Hepatocyte (in vitro differentiated cells): ENCODE results near the gene CREG1. TPM values are rescaled to one million over a fixed set of nuclear protein-coding genes. Genes with fewer than 3 reads are reported as not detected.
A peak's percentile ranks its signal among the peaks of the same experiment; 100 is the strongest.
"Not testable (repeated sequence)": the region's sequence is repeated elsewhere in the genome, so short reads cannot be mapped to it uniquely, and the experiment has no call there.

Experiments used
- DNase-seq: peaks from one replicate; pipeline ENCODE4 v3.0.0-alpha.2; 2016; ENCODE audit warnings: low spot score
- H2AFZ ChIP-seq: fragments of 200-600 bp; sonication (generic); 2 replicates; pipeline ENCODE4 v1.6.0; 2016; ENCODE audit warnings: antibody characterized with exemption, mild to moderate bottlenecking
- H3K27ac ChIP-seq: fragments of 200-600 bp; sonication (generic); 2 replicates; pipeline ENCODE4 v1.5.1; 2016; ENCODE audit warnings: mild to moderate bottlenecking
- H3K27me3 ChIP-seq: fragments of 200-600 bp; sonication (generic); 2 replicates; pipeline ENCODE4 v1.6.1; 2016
- H3K36me3 ChIP-seq: fragments of 200-600 bp; sonication (generic); replicated peaks from 2 replicates; pipeline ENCODE4 v1.5.1; 2016; ENCODE audit warnings: low read depth; ENCODE audit not compliant: insufficient read depth
- H3K4me1 ChIP-seq: fragments of 200-600 bp; sonication (generic); 2 replicates; pipeline ENCODE4 v1.5.1; 2016; ENCODE audit warnings: mild to moderate bottlenecking, moderate library complexity; ENCODE audit not compliant: insufficient read depth
- H3K4me2 ChIP-seq: fragments of 200-600 bp; sonication (generic); 2 replicates; pipeline ENCODE4 v1.6.0; 2016
- H3K4me3 ChIP-seq: fragments of 200-600 bp; sonication (generic); 2 replicates; pipeline ENCODE4 v1.5.1; 2016; ENCODE audit warnings: mild to moderate bottlenecking
- H3K79me2 ChIP-seq: fragments of 200-600 bp; sonication (generic); 2 replicates; pipeline ENCODE4 v1.6.0; 2017; ENCODE audit warnings: mild to moderate bottlenecking
- H3K9me2 ChIP-seq: fragments of 200-600 bp; sonication (generic); replicated peaks from 2 replicates; pipeline ENCODE4 v1.6.0; 2017; ENCODE audit warnings: mild to moderate bottlenecking; ENCODE audit not compliant: insufficient read depth
- H3K9me3 ChIP-seq: fragments of 200-600 bp; sonication (generic); 2 replicates; pipeline ENCODE4 v1.5.1; 2016; ENCODE audit warnings: low read depth, mild to moderate bottlenecking
- H4K20me1 ChIP-seq: fragments of 200-600 bp; sonication (generic); 2 replicates; pipeline ENCODE4 v1.6.0; 2016; ENCODE audit warnings: mild to moderate bottlenecking; ENCODE audit not compliant: insufficient read depth, poor library complexity, severe bottlenecking
- CTCF ChIP-seq: fragments of 200-600 bp; sonication (generic); IDR thresholded peaks from 2 replicates; pipeline ENCODE4 v1.5.1; 2016; ENCODE audit warnings: antibody characterized with exemption, mild to moderate bottlenecking; ENCODE audit not compliant: poor library complexity
- EZH2 ChIP-seq: fragments of 200-600 bp; sonication (generic); IDR thresholded peaks from 2 replicates; pipeline ENCODE4 v1.6.1; 2016; ENCODE audit warnings: antibody characterized with exemption, mild to moderate bottlenecking, borderline replicate concordance
- EZH2phosphoT487 ChIP-seq: fragments of 200-600 bp; sonication (generic); IDR thresholded peaks from one replicate; pipeline ENCODE4 v1.6.1; 2018; ENCODE audit warnings: antibody characterized with exemption, mild to moderate bottlenecking, low read depth, moderate library complexity; ENCODE audit not compliant: unreplicated experiment, severe bottlenecking
- WGBS: methylation state at CpG from one replicate; pipeline ENCODE4 v1.1.6; 2016; ENCODE audit warnings: low lambda C conversion rate; ENCODE audit errors: missing lambda C conversion rate; 5-methylcytosine and 5-hydroxymethylcytosine counted together
- polyA plus RNA-seq: library from polyadenylated mRNA; unstranded; fragments of >200 nt; fragmentation: Nextera tagmentation; extraction: Ambion mirVana; gene quantifications from 2 replicates; pipeline ENCODE4 v1.2.1, GENCODE V29; 2016
- total RNA-seq: library from RNA; depleted of rRNA; stranded (reverse); fragments of >200 nt; gene quantifications from 2 replicates; pipeline ENCODE4 v1.2.3, GENCODE V29; 2014

The CREG1 gene
- total and polyA plus RNA-seq, 2 experiments from 2014 or later: 135 to 183 TPM

- Histone ChIP-seq H3K27ac (peak overlapping the region; percentile 46), H3K27me3 (no peaks in the 10 kb centered on the region), H2AFZ (no peak overlapping the region), H3K9me3 (no peaks in the 10 kb centered on the region), H4K20me1 (no peaks in the 10 kb centered on the region), H3K79me2 (peaks cover 17% of the 10 kb centered on the region), H3K9me2 (no peaks in the 10 kb centered on the region), H3K4me1 (no peaks in the 10 kb centered on the region), H3K4me3 (no peak overlapping the region), H3K36me3 (no peaks in the 10 kb centered on the region), H3K4me2 (no peak overlapping the region)
- WGBS: 17% methylated on average over 5 of the region's 5 CpGs
- TF ChIP-seq CTCF: peak; percentile 87
- TF ChIP-seq EZH2phosphoT487: no peak
- peak; percentile 83 for DNase-seq
Measured at GRCh38 chr1:167555971-167556714, 2.6 kb upstream of the CREG1 start.

DNA sequence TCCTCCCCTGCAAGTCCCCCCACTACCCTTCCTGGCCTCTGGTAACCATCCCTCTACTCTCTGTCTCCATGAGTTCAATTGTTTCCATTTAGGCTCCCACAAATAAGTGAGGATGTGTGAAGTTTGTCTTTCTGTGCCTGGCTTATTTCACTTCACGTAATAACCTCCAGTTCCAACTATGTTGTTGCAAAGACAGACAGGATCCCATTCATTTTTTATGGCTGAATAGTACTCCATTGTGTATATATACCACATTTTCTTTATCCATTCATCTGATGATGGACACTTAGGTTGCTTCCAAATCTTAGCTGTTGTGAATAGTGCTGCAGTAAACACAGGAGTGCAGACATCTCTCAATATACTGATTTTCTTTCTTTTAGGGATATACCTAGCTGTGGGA, 1.5 kb upstream of the CREG1 start:
- H3K4me1 ChIP-seq, H3K4me3 ChIP-seq, H3K9me2 ChIP-seq, H3K9me3 ChIP-seq, H4K20me1 ChIP-seq, H3K36me3 ChIP-seq, H3K27me3 ChIP-seq, H2AFZ ChIP-seq, H3K4me2 ChIP-seq, DNase-seq: not testable (repeated sequence)
- 96% methylated on average over 1 of the region's 1 CpG for WGBS
- Histone ChIP-seq H3K79me2 (peaks cover 26% of the 10 kb centered on the region), H3K27ac (peak overlapping the region; percentile 46)

DNA sequence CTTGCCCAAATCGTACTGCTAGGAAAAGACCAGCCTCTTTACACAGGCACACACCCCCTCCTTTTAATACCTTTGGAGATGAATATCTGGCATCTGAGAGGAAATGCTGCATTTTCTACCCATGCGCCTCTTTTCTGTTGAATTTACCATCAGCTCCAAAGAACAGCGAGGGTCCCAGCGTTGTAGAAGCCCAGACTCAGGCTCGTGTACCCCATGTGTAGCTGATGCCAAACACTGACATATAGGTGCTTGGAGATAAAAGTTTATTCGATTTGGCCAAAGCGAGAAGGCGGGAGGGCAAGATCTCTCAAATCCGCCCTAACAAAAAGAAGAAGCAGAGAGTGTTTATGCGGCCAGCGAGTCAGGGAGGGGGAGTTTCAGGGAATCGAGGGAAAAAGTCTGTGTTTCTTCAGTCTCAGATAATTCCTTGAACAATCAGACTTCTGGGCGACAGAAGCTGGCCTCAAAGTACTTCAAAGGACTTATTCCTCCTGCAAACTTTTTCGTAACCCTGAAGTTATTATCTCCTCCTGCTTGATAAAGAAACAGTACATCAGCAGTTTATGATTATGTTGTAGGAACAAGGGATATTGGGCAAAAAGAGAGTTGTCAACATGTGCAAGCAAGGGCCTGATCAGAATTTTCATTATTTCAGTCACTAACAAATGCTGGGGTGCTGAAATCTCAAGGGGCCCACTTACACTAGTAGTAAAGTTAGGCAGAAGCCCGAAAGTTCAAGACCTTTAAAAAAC, 642 bp upstream of the CREG1 start:
- Histone ChIP-seq H2AFZ (peak overlapping the region; percentile 60), H3K9me3 (no peaks in the 10 kb centered on the region), H3K4me1 (no peaks in the 10 kb centered on the region), H3K27ac (peak overlapping the region; percentile 15), H4K20me1 (no peaks in the 10 kb centered on the region), H3K9me2 (no peaks in the 10 kb centered on the region), H3K27me3 (no peaks in the 10 kb centered on the region), H3K36me3 (no peaks in the 10 kb centered on the region), H3K4me2 (peak overlapping the region; percentile 82), H3K79me2 (peaks cover 34% of the 10 kb centered on the region), H3K4me3 (peak overlapping the region; percentile 27)
- WGBS: 8% methylated on average over 15 of the region's 15 CpGs
- TF ChIP-seq EZH2phosphoT487 (no peak), CTCF (no peak), EZH2 (no peak)
- DNase-seq: no peak

DNA sequence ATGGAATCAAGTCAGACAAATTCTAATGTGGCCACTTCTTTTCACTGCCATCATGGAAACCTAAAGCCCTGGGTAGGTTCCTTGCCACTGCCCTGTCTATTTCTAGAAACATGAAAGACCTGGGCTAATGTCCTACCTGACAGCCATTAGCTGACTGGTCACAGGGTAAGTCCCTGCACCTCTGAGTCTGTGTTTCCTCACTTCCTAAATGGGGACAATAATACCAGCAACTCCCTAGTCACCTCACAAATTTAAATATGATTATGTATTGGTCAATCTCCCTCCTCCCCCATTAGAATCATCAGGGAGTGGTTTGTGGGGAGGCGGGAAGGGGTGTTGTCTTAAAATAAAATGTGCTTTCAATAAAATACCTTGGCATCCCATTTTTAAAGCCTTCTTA, 2.2 kb downstream of the CREG1 start:
- TF ChIP-seq CTCF (no peak), EZH2phosphoT487 (no peak), EZH2 (no peak)
- Histone ChIP-seq H3K36me3 (no peaks in the 10 kb centered on the region), H3K9me2 (no peaks in the 10 kb centered on the region), H3K4me1 (peaks cover 4% of the 10 kb centered on the region), H4K20me1 (no peaks in the 10 kb centered on the region), H3K79me2 (peaks cover 41% of the 10 kb centered on the region), H3K27me3 (no peaks in the 10 kb centered on the region), H3K4me2 (peak overlapping the region; percentile 38), H2AFZ (no peak overlapping the region), H3K4me3 (no peak overlapping the region), H3K27ac (no peak overlapping the region), H3K9me3 (no peaks in the 10 kb centered on the region)
- 94% methylated on average over 1 of the region's 1 CpG for WGBS
- DNase-seq: no peak
